ENCODE measurements around the gene EHD1. TPM values are rescaled to one million over a fixed set of nuclear protein-coding genes. Genes with fewer than 3 reads are reported as not detected.

Gene EHD1
- total and polyA plus RNA-seq, 2 of the 8 experiments (the other 6 are each of a cell fraction or from before 2014, with no cell fraction given) = 31.5 to 42.9 TPM

DNA sequence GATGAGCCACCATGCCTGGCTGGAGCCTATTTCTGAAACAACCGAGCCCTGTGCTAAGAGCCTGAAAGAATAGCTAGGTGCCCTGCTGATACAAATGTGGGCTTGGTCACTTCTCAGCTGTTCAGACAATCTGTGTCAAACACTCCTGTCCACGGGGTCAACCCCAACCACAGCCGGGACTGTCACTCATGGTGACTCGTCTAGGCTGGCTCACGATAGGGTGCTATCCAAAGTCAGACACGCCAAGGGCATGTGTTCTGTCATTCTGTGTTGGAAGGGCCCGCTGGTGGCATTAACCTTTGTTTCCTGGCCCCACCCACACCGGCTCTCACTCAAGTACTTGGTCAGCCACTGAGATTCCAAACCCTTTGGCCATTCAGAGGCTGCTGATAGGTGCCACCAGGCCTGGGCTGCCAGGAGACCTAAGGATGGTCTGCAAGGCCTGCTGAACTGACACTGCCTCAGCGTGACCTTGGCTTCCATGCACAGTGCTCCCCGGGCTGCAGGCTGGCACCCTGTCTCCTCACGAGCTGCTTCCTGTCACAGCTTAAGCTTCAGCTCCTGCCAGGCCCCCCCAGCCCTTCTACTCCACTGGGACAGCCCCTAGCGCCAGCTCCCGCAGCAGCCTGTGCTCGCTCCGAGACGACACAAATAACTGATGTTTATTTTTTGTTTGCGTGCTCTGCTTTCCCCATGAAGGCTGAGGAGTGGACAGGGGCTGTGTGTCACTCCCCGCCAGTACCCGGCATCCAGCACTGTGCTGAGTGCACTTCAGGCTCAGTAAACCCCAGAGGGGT, 19.8 kb downstream of the EHD1 start (continued):
- TF ChIP-seq, protein P1, sequence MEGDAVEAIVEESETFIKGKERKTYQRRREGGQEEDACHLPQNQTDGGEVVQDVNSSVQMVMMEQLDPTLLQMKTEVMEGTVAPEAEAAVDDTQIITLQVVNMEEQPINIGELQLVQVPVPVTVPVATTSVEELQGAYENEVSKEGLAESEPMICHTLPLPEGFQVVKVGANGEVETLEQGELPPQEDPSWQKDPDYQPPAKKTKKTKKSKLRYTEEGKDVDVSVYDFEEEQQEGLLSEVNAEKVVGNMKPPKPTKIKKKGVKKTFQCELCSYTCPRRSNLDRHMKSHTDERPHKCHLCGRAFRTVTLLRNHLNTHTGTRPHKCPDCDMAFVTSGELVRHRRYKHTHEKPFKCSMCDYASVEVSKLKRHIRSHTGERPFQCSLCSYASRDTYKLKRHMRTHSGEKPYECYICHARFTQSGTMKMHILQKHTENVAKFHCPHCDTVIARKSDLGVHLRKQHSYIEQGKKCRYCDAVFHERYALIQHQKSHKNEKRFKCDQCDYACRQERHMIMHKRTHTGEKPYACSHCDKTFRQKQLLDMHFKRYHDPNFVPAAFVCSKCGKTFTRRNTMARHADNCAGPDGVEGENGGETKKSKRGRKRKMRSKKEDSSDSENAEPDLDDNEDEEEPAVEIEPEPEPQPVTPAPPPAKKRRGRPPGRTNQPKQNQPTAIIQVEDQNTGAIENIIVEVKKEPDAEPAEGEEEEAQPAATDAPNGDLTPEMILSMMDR (IDR thresholded peaks at IDR 0.05; ENCODE audit: control extremely low read depth in 1 of 3, insufficient read depth in 1 of 3, low read depth in 1 of 3, low read length in 3 of 3) = no peak
- no peak for TF ChIP-seq SIRT6 (IDR thresholded peaks at IDR 0.05; ENCODE audit: low read length)
- no peak for TF ChIP-seq SIN3A (conservative IDR thresholded peaks at IDR 0.05 in 1 of 2, IDR thresholded peaks at IDR 0.05 in 1 of 2; ENCODE audit: low read depth in 1 of 2, low read length in 2 of 2)
- no peak for TF ChIP-seq CTBP2 (IDR thresholded peaks at IDR 0.05; ENCODE audit: borderline replicate concordance, insufficient read depth, insufficient read length, low read length)
- no peak for TF ChIP-seq POLR2A (IDR thresholded peaks at IDR 0.05; ENCODE audit: control extremely low read depth in 1 of 2, low read depth in 2 of 2, low read length in 2 of 2)
- TF ChIP-seq NRF1 (IDR thresholded peaks at IDR 0.05; ENCODE audit: low read depth, low read length) = no peak
- no peak for TF ChIP-seq HDAC6 (IDR thresholded peaks at IDR 0.05; ENCODE audit: low read depth, low read length)
- TF ChIP-seq, protein P2, sequence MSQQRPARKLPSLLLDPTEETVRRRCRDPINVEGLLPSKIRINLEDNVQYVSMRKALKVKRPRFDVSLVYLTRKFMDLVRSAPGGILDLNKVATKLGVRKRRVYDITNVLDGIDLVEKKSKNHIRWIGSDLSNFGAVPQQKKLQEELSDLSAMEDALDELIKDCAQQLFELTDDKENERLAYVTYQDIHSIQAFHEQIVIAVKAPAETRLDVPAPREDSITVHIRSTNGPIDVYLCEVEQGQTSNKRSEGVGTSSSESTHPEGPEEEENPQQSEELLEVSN (IDR thresholded peaks at IDR 0.05) = no peak
- no peak for TF ChIP-seq HDAC2 (IDR thresholded peaks at IDR 0.05; ENCODE audit: borderline replicate concordance in 1 of 2, low read depth in 2 of 2, low read length in 2 of 2)
- no peak for TF ChIP-seq RFX5 (IDR thresholded peaks at IDR 0.05; ENCODE audit: borderline replicate concordance, low read depth, low read length)
